ENCODE measurements around the gene METTL21A.
A peak's percentile ranks its signal among the peaks of the same experiment; 100 is the strongest.

Gene METTL21A

DNA sequence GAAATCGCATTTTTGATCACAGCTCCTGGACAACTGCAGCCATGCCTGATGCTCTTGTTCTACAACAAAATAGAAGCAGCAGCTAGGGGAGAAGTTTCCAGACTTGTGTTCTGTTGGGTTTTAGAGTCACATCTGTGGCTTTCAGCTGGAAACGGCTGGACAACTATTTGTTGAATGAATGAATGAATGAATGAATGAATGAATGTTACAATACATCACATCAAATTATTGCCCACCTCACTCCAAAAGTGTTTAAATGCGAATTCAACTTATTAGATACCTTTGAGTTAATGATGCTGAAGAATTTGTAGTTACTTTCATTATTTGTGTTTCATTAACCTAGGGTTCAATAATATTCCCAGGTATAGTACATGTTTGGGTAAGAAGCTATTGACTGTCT is 8.5 kb upstream of the METTL21A start:
- no peak for TF ChIP-seq CTCF (conservative IDR thresholded peaks at IDR 0.05)
- H3K27ac ChIP-seq = no peak overlapping the region

DNA sequence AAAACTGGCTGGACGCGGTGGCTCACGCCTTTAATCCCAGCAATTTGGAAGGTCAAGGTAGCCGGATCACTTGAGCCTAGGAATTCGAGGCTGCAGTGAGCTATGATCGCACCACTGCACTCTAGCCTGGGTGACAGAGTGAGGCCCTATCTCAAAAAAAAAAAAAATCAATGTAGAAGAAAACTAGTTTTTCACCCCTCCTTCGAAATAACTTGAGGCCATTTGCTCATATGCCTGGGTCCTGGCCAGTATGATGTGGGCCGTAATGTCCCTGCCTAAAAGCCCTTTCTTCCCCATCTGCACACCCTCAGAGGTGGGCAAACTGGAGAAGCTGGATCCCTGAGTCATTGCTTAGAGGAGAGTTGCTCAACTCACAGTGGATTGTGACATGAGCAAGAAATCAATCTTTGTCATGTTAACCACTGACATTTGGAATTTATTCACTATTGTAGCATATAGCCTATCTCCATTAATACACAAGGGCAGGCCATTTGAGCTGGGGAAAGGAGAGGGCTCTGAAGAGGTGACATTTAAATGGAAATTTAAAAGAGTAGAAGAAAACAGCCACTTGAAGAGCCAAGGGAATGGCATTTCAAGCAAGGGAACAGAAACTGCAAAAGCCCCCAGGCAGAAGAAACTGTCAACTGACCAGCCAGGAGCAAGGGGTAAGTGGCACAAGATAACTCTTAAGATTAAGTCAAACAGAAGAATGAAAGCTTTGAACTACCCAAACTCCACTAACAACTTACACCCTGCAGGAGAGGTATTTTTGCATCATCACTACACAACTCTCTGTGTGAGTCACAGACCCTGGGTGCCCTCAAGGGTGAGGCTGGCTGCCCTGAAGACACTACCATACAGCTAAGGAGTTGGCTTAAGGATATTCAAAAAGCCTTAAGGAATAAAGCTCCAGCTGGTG is 7.6 kb upstream of the METTL21A start:
- H3K27ac ChIP-seq = no peak overlapping the region
- TF ChIP-seq CTCF (conservative IDR thresholded peaks at IDR 0.05) = no peak

DNA sequence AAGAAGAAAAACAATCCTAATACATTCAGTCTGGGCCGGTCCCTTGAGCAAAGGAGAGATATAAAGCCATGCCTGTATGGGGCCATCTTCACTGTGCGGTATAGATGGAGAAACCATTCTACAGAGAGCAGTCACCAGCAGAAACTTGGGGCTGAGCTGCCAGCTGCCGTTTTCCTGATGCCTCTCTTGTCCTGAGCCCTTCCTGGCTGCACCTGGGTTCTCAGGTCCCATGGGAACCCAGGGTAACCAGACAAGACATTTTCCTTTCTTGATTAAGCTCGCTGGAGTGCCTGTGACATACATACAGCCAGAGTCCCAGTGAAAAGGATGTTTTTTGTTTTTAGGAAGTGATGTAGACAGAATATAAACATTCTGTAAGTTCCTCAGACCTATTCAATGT is 5.3 kb upstream of the METTL21A start:
- no peak for TF ChIP-seq CTCF (conservative IDR thresholded peaks at IDR 0.05)
- no peak overlapping the region for H3K27ac ChIP-seq

GRCh38 chr2:207629553-207629952 is 4.4 kb upstream of the METTL21A start:
- H3K27ac ChIP-seq = no peak overlapping the region
- TF ChIP-seq CTCF (conservative IDR thresholded peaks at IDR 0.05) = no peak

DNA sequence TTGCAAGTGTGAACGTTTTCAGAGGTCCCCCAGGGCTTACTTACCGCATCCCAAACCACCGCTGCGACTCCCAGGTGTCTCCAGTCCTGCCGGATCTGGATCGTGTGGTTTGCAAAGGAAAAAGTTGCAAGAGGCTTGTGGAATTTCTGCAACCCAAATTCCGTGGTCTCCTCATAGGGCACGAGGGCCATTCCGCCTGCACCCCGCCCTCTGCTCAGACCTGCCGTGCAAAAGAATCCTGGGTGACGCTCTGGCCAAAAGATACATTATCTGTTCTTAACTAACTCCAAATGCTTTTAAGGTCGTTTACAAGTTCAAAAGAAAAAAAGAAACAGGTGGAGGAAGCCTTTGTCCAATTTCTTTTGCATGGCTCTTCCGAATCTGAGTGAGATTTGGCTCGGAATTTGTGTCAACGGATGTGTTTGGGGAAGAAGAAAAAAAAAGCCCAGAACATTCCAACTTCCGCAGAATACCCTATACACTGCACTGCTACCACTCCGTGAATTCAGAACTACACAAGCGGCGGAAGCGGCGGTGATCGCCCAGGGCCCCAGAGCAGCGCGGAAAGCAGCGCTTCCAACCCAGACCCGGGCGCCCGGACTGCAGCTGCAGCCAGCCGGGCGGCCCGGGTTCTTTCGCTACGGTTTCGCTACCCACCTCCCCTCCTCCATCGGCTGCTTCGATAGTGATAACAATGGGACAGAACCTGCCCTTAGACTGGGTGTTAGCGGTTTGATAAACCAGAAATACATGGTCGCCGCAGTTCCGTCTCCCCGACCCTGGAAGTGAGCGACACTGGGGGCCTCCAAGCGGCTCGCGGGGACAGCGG is 795 bp downstream of the METTL21A start:
- TF ChIP-seq CTCF (conservative IDR thresholded peaks at IDR 0.05) = no peak
- H3K27ac ChIP-seq = peak overlapping the region; percentile 90

- no peak for TF ChIP-seq CTCF (conservative IDR thresholded peaks at IDR 0.05)
- no peak overlapping the region for H3K27ac ChIP-seq
Measured at GRCh38 chr2:207621501-207622039, 3.6 kb downstream of the METTL21A start.

DNA sequence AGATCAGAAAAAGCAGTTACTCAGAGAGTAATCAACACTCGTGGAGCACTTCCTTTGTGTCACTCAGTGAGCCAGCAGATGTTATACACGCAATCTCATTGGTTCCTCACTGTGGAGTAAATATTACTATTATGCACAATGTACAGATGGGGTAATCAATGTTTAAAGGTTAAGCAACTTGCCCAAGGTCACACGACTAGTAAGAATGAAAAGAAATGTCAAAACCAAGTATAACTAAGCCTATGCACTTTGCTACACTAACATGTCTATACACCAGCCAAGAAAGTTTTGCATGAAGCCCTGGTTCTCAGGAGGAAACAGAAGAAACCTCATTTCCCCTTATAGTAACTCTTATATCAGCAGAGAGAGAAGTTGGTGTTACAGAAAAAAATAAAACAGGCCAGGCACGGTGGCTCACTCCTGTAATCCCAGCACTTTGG is 5.4 kb downstream of the METTL21A start:
- no peak for TF ChIP-seq CTCF (conservative IDR thresholded peaks at IDR 0.05)

More for the DNA sequence above, 5.4 kb downstream of the METTL21A start:
- no peak overlapping the region for H3K27ac ChIP-seq
